Measurements from ENCODE around the gene PEX14. TPM values are rescaled to one million over a fixed set of nuclear protein-coding genes. Genes with fewer than 3 reads are reported as not detected.

Gene PEX14
- total and polyA plus RNA-seq, 10 of the 15 experiments (the other 5 are each of a cell fraction or from before 2014, with no cell fraction given), result 1.4 to 23.2 (median 12.0) TPM

- TF ChIP-seq YBX1 (IDR thresholded peaks at IDR 0.05), result no peak
- no peak for TF ChIP-seq CBFB (IDR thresholded peaks at IDR 0.05; ENCODE audit: low read depth)
- no peak for TF ChIP-seq FOXM1 (IDR thresholded peaks at IDR 0.05; ENCODE audit: low read depth, low read length)
- TF ChIP-seq WRNIP1 (IDR thresholded peaks at IDR 0.05; ENCODE audit: borderline replicate concordance, low read depth, low read length), result no peak
- no peak for TF ChIP-seq HSF1 (IDR thresholded peaks at IDR 0.05; ENCODE audit: low read depth, low read length)
Observed at GRCh38 chr1:10622910-10623685, 148.3 kb downstream of the PEX14 start (continued).

- in situ Hi-C loops (cut with MboI), result no loop called here
- no peak overlapping the region for H3K9ac ChIP-seq (ENCODE audit: control insufficient read depth, insufficient read depth, low read length)
- TF ChIP-seq SUPT20H (IDR thresholded peaks at IDR 0.05; ENCODE audit: borderline replicate concordance, control insufficient read depth, low read depth, low read length) (no peak), ATF3 (IDR thresholded peaks at IDR 0.05; ENCODE audit: borderline replicate concordance, extremely low read depth, low read depth, low read length) (no peak), SMAD5 (IDR thresholded peaks at IDR 0.05; ENCODE audit: low read depth) (no peak), BRCA1 (IDR thresholded peaks at IDR 0.05; ENCODE audit: low read depth, low read length) (no peak), RAD51 (IDR thresholded peaks at IDR 0.05) (no peak), TCF7 (IDR thresholded peaks at IDR 0.05; ENCODE audit: borderline replicate concordance) (no peak), RBBP5 (conservative IDR thresholded peaks at IDR 0.05) (no peak), NFIC (IDR thresholded peaks at IDR 0.05; ENCODE audit: low read depth, low read length) (no peak), BCL3 (IDR thresholded peaks at IDR 0.05; ENCODE audit: borderline replicate concordance, insufficient read depth, low read depth, low read length, poor library complexity, severe bottlenecking) (no peak), ZBTB33 (IDR thresholded peaks at IDR 0.05) (no peak), CBFB (IDR thresholded peaks at IDR 0.05; ENCODE audit: low read depth) (no peak), NR2F1 (conservative IDR thresholded peaks at IDR 0.05) (no peak), RFX5 (IDR thresholded peaks at IDR 0.05; ENCODE audit: low read depth, low read length) (no peak), NFXL1 (IDR thresholded peaks at IDR 0.05; ENCODE audit: borderline replicate concordance) (no peak), SMARCA5 (IDR thresholded peaks at IDR 0.05) (no peak)
Observed at GRCh38 chr1:10623686-10624145, 149.0 kb downstream of the PEX14 start.

More at GRCh38 chr1:10623686-10624145, 149.0 kb downstream of the PEX14 start:
- WGBS (ENCODE audit: insufficient coverage, insufficient replicate concordance, low lambda C conversion rate, missing lambda C conversion rate), result 86% methylated on average over 12 of the region's 12 CpGs
- intact Hi-C loops (cut with micrococcal nuclease; ENCODE audit: unreplicated experiment), result no loop called here
- no peaks in the 10 kb centered on the region for H3K79me2 ChIP-seq (ENCODE audit: control insufficient read depth, insufficient read depth, low read length)
- no peaks in the 10 kb centered on the region for H3K4me1 ChIP-seq (ENCODE audit: control insufficient read depth, insufficient read depth, low read length)
- ATAC-seq (no peak), FAIRE-seq (no peak), DNase-seq (ENCODE audit: low read depth, low spot score) (no peak)
- CTCF ChIA-PET, result no interaction called here
- BruUV-seq (replicated peaks), result no TSS peak
- H3K4me3 ChIP-seq, result no peak overlapping the region
- no peak overlapping the region for H2AFZ ChIP-seq (ENCODE audit: control insufficient read depth, low read depth, low read length)
- H3K9me3 ChIP-seq (replicated peaks; ENCODE audit: control insufficient read depth, insufficient read depth, low read length), result no peaks in the 10 kb centered on the region
- no peak overlapping the region for H3K4me2 ChIP-seq (ENCODE audit: control insufficient read depth, insufficient read depth)
- peaks cover 6 to 7% of the 10 kb centered on the region in 2 experiments; a peak in 3 of 4 replicates for H3K36me3 ChIP-seq (ENCODE audit: control insufficient read depth in 2 of 2, insufficient read depth in 2 of 2, low read length in 1 of 2)
- RAD21 ChIA-PET (ENCODE audit: unreplicated experiment), result no interaction called here
- SMC1A ChIA-PET (ENCODE audit: uncharacterized antibody, unreplicated experiment), result no interaction called here
- no peak overlapping the region for H3K27ac ChIP-seq (ENCODE audit: control insufficient read depth, insufficient read depth)
- no peaks in the 10 kb centered on the region for H4K20me1 ChIP-seq (ENCODE audit: control insufficient read depth, insufficient read depth)
- H3K27me3 ChIP-seq (replicated peaks in 1 of 2; ENCODE audit: control insufficient read depth in 2 of 2, insufficient read depth in 2 of 2, low read length in 1 of 2), result no peaks in the 10 kb centered on the region
- POLR2A ChIA-PET, result no interaction called here
